HG03159 (cell line): ENCODE results near the gene SMARCAL1.

Experiments used
- ATAC-seq: cut with Tn5 transposase; IDR thresholded peaks from one replicate; pipeline ENCODE4 v1.9.1; 2021; ENCODE audit warnings: mild to moderate bottlenecking, moderate library complexity; ENCODE audit not compliant: unreplicated experiment

The SMARCAL1 gene

GRCh38 chr2:216522892-216523502 lies 110.7 kb downstream of the SMARCAL1 start:
- ATAC-seq = no peak

GRCh38 chr2:216525972-216526371 lies 113.7 kb downstream of the SMARCAL1 start:
- no peak for ATAC-seq

GRCh38 chr2:216526939-216527338 lies 114.7 kb downstream of the SMARCAL1 start:
- ATAC-seq = no peak

- ATAC-seq = no peak
These were observed 115.3 kb downstream of the SMARCAL1 start for GRCh38 chr2:216527600-216527999.

- no peak for ATAC-seq
These were observed 120.3 kb downstream of the SMARCAL1 start for GRCh38 chr2:216532562-216532961.
